CD4-positive, alpha-beta T cell (primary cell): ENCODE data around the gene MCU. TPM values are rescaled to one million over a fixed set of nuclear protein-coding genes. Genes with fewer than 3 reads are reported as not detected.

Source experiments
- ATAC-seq: fragments of 200-7000 bp; cut with Tn5 transposase; one replicate; pipeline ENCODE4 v1.10.0; 2022; ENCODE audit warnings: mild to moderate bottlenecking; ENCODE audit not compliant: poor library complexity
- CTCF ChIA-PET: fragments of 350-600 bp; sonication (Branson Sonifier 250); formaldehyde crosslinking; loops from one replicate; lab custom pipeline; 2021; ENCODE audit warnings: antibody characterized with exemption, inconsistent platforms; lab: Charles Lee
- POLR2A ChIA-PET: fragments of 350-600 bp; sonication (Branson Sonifier 250); formaldehyde crosslinking; loops from one replicate; lab custom pipeline; 2021; ENCODE audit warnings: antibody characterized with exemption, inconsistent platforms; lab: Charles Lee
- DNase-seq, 14 experiments: peaks; one replicate each; pipeline ENCODE4 v3.0.0-alpha.2; 2013 to 2020; ENCODE audit warnings: mixed read lengths in 2 of 14
- H3K27ac ChIP-seq, 2 donors: one replicate each; pipeline versions ENCODE4 v1.5.1 to v1.7.0; 2013; ENCODE audit warnings: low read length in 2 of 2, low read depth in 1 of 2, mild to moderate bottlenecking in 1 of 2
- H3K27me3 ChIP-seq, 2 experiments: 1 replicate in 1 of 2; 2 replicates in 1 of 2; pipeline versions ENCODE4 v1.6.1 to v1.7.0; 2013; ENCODE audit warnings: low read length in 2 of 2, control low read depth in 1 of 2, mild to moderate bottlenecking in 1 of 2, moderate library complexity in 1 of 2; ENCODE audit not compliant: insufficient read depth in 2 of 2, control insufficient read depth in 1 of 2
- H3K36me3 ChIP-seq: one replicate; pipeline ENCODE4 v1.6.1; 2013; ENCODE audit warnings: low read length, control low read depth; ENCODE audit not compliant: insufficient read depth
- H3K4me1 ChIP-seq: one replicate; pipeline ENCODE4 v1.6.1; 2013; ENCODE audit warnings: low read length, control low read depth; ENCODE audit not compliant: insufficient read depth
- H3K4me3 ChIP-seq: one replicate; pipeline ENCODE4 v1.5.1; 2013; ENCODE audit warnings: mild to moderate bottlenecking, low read length, moderate library complexity
- H3K9me3 ChIP-seq, 2 experiments: 1 replicate in 1 of 2; 2 replicates in 1 of 2; pipeline versions ENCODE4 v1.6.1 to v1.7.0; 2013; ENCODE audit warnings: low read length in 2 of 2, mild to moderate bottlenecking in 2 of 2, control low read depth in 1 of 2, moderate library complexity in 1 of 2; ENCODE audit not compliant: control insufficient read depth in 1 of 2, insufficient read depth in 1 of 2
- H3K27ac Mint-ChIP-seq: one replicate; pipeline ENCODE4 v1.8.0; 2020; ENCODE audit warnings: mixed read lengths
- H3K27me3 Mint-ChIP-seq: one replicate; pipeline ENCODE4 v1.8.0; 2021; ENCODE audit warnings: mixed read lengths
- H3K36me3 Mint-ChIP-seq: one replicate; pipeline ENCODE4 v1.8.0; 2021; ENCODE audit warnings: low read depth, mixed read lengths
- H3K4me1 Mint-ChIP-seq: one replicate; pipeline ENCODE4 v1.8.0; 2021; ENCODE audit warnings: low read depth, mixed read lengths
- H3K4me3 Mint-ChIP-seq: one replicate; pipeline ENCODE4 v1.8.0; 2020; ENCODE audit warnings: mild to moderate bottlenecking, mixed read lengths
- H3K9me3 Mint-ChIP-seq: one replicate; pipeline ENCODE4 v1.8.0; 2020; ENCODE audit warnings: mixed read lengths
- intact Hi-C, 2 experiments: fragments of 100-400 bp; cut with DNase I in 1 of 2; cut with micrococcal nuclease in 1 of 2; formaldehyde crosslinking; loops; one replicate each; pipeline versions ENCODE4 v1.15.1 to v1.9.0; 2023 to 2025; cut with DNase I, micrococcal nuclease
- total RNA-seq, 174 experiments: library from RNA in 2 of 174; stranded (reverse) in 2 of 174; gene quantifications; one replicate each; pipeline ENCODE4 v1.2.3 and lab custom pipeline; 2021 to 2026
- TF ChIP-seq, protein P1 (sequence below): fragments of 200-600 bp; IDR thresholded peaks from one replicate; pipeline ENCODE4 v1.8.0; 2022; ENCODE audit warnings: antibody characterized with exemption, mild to moderate bottlenecking

MCU gene
- total RNA-seq, 2 experiments from 2014 or later = 10.3 to 12.0 TPM

- no peak overlapping the region for H3K27ac Mint-ChIP-seq
- CTCF ChIA-PET = no interaction called here
- Histone ChIP-seq H3K27ac (no peak overlapping the region), H3K27me3 (no peaks in the 10 kb centered on the region), H3K36me3 (no peaks in the 10 kb centered on the region), H3K4me1 (no peaks in the 10 kb centered on the region), H3K9me3 (no peaks in the 10 kb centered on the region), H3K4me3 (no peak overlapping the region)
- no peaks in the 10 kb centered on the region for H3K9me3 Mint-ChIP-seq
- no peak overlapping the region for H3K4me3 Mint-ChIP-seq
- intact Hi-C loops = no loop called here
- TF ChIP-seq, protein P1, sequence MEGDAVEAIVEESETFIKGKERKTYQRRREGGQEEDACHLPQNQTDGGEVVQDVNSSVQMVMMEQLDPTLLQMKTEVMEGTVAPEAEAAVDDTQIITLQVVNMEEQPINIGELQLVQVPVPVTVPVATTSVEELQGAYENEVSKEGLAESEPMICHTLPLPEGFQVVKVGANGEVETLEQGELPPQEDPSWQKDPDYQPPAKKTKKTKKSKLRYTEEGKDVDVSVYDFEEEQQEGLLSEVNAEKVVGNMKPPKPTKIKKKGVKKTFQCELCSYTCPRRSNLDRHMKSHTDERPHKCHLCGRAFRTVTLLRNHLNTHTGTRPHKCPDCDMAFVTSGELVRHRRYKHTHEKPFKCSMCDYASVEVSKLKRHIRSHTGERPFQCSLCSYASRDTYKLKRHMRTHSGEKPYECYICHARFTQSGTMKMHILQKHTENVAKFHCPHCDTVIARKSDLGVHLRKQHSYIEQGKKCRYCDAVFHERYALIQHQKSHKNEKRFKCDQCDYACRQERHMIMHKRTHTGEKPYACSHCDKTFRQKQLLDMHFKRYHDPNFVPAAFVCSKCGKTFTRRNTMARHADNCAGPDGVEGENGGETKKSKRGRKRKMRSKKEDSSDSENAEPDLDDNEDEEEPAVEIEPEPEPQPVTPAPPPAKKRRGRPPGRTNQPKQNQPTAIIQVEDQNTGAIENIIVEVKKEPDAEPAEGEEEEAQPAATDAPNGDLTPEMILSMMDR = no peak
- POLR2A ChIA-PET = no interaction called here
- no peaks in the 10 kb centered on the region for H3K27me3 Mint-ChIP-seq
- DNase-seq (no peak), ATAC-seq (no peak)
- H3K36me3 Mint-ChIP-seq = no peaks in the 10 kb centered on the region
- no peaks in the 10 kb centered on the region for H3K4me1 Mint-ChIP-seq
These were observed 91.5 kb downstream of the MCU start for GRCh38 chr10:72783410-72783833.

- no peaks in the 10 kb centered on the region for H3K4me1 ChIP-seq
- H3K4me3 Mint-ChIP-seq = no peak overlapping the region
- no peak for DNase-seq
- H3K4me3 ChIP-seq = no peak overlapping the region
- TF ChIP-seq, protein P1 = no peak
- H3K27me3 Mint-ChIP-seq = no peaks in the 10 kb centered on the region
- peaks cover 5% of the 10 kb centered on the region for H3K4me1 Mint-ChIP-seq
- no peaks in the 10 kb centered on the region for H3K36me3 Mint-ChIP-seq
- H3K9me3 Mint-ChIP-seq = no peaks in the 10 kb centered on the region
- no peak for ATAC-seq
- CTCF ChIA-PET = interaction anchor here (0.6 kb wide), 1 partner anchor 258 kb away, joined by 3 read pairs; no protein-coding TSS in a partner anchor
- no peak overlapping the region for H3K27ac Mint-ChIP-seq
- intact Hi-C loops = no loop called here
- POLR2A ChIA-PET = no interaction called here
- H3K27me3 ChIP-seq = no peaks in the 10 kb centered on the region
- no peak overlapping the region for H3K27ac ChIP-seq
- no peaks in the 10 kb centered on the region for H3K36me3 ChIP-seq
- H3K9me3 ChIP-seq = no peaks in the 10 kb centered on the region
These were observed 92.8 kb downstream of the MCU start for GRCh38 chr10:72784551-72785351.

DNA sequence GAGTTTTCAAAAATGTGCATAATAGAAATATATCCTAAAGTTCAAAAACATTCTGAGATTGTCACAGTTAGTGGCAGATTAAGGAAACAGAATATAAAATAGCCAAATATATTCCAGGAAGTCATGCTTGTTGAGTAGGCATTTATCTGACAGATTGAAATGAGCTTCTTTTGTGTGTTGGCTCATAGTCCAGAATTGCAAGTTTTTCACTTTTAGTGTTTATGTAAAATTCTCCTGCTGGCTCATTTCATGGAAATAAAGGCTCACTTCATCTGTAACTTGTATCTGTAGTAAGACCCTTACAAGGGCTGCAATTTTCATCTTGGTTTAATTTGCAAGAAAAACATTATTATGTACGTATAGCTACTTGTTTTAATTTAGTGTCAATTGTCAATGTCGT is 93.5 kb downstream of the MCU start:
- ChIA-PET CTCF (interaction anchor here (0.6 kb wide), 1 partner anchor 258 kb away, joined by 3 read pairs; no protein-coding TSS in a partner anchor), POLR2A (no interaction called here)
- H3K9me3 Mint-ChIP-seq = no peaks in the 10 kb centered on the region

More for the DNA sequence above, 93.5 kb downstream of the MCU start:
- H3K27ac Mint-ChIP-seq = no peak overlapping the region
- H3K36me3 ChIP-seq = no peaks in the 10 kb centered on the region
- no peaks in the 10 kb centered on the region for H3K9me3 ChIP-seq
- H3K27ac ChIP-seq = no peak overlapping the region
- H3K27me3 ChIP-seq = no peaks in the 10 kb centered on the region
- H3K27me3 Mint-ChIP-seq = no peaks in the 10 kb centered on the region
- no peak overlapping the region for H3K4me3 ChIP-seq
- TF ChIP-seq, protein P1 = no peak
- H3K4me1 Mint-ChIP-seq = peaks cover 5% of the 10 kb centered on the region
- H3K36me3 Mint-ChIP-seq = no peaks in the 10 kb centered on the region
- DNase-seq (no peak), ATAC-seq (no peak)
- no peaks in the 10 kb centered on the region for H3K4me1 ChIP-seq
- no peak overlapping the region for H3K4me3 Mint-ChIP-seq
- intact Hi-C loops = no loop called here
